Duodenal mucosa (tissue), 2 donors: Measurements from ENCODE around the gene GLS.
"Not testable (repeated sequence)": the region's sequence is repeated elsewhere in the genome, so short reads cannot be mapped to it uniquely, and the experiment has no call there.

Experiments
- H3K27ac ChIP-seq: one replicate; pipeline ENCODE4 v1.7.0; 2013; ENCODE audit warnings: low read depth, low read length
- H3K27me3 ChIP-seq, 2 donors: one replicate each; pipeline ENCODE4 v1.7.0; 2013; ENCODE audit warnings: low read length in 2 of 2, control low read depth in 1 of 2; ENCODE audit not compliant: insufficient read depth in 2 of 2, control insufficient read depth in 1 of 2
- H3K36me3 ChIP-seq, 2 donors: one replicate each; pipeline ENCODE4 v1.7.0; 2013; ENCODE audit warnings: low read length in 2 of 2, control low read depth in 1 of 2; ENCODE audit not compliant: insufficient read depth in 2 of 2, control insufficient read depth in 1 of 2
- H3K4me1 ChIP-seq, 2 donors: one replicate each; pipeline ENCODE4 v1.7.0; 2013; ENCODE audit warnings: low read length in 2 of 2, control low read depth in 1 of 2; ENCODE audit not compliant: insufficient read depth in 2 of 2, control insufficient read depth in 1 of 2
- H3K4me3 ChIP-seq, 2 donors: one replicate each; pipeline ENCODE4 v1.7.0; 2013; ENCODE audit warnings: low read length in 2 of 2, low read depth in 1 of 2
- H3K9ac ChIP-seq, 2 donors: one replicate each; pipeline ENCODE4 v1.7.0; 2013; ENCODE audit warnings: low read length in 2 of 2, low read depth in 1 of 2
- H3K9me3 ChIP-seq, 2 donors: one replicate each; pipeline ENCODE4 v1.7.0; 2013; ENCODE audit warnings: low read length in 2 of 2, control low read depth in 1 of 2; ENCODE audit not compliant: control insufficient read depth in 1 of 2

The GLS gene

DNA sequence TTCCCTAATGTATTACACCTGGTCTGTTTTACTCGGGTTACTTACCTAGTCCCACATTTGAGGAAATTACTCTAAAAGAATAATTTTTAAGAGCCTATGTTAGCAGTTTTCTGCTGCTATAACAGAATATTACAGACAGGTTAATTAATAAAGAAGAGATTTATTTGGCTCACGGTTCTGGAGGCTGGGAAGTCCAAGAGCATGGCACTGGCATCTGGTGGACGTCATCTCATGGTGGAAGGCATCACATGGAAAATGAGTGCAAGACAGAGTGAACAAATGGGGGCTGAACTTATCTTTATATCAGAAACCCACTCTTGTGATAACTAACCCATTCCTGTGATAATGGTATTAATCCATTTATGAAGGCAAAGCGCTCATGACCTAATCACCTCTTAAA lies 12.8 kb upstream of the GLS start:
- Histone ChIP-seq H3K4me1 (peaks cover 11 to 14% of the 10 kb centered on the region in 2 donors), H3K36me3 (no peaks in the 10 kb centered on the region), H3K4me3 (no peak overlapping the region), H3K9me3 (no peaks in the 10 kb centered on the region), H3K27me3 (no peaks in the 10 kb centered on the region), H3K9ac (no peak overlapping the region), H3K27ac (no peak overlapping the region)

- Histone ChIP-seq H3K4me1 (no peaks in the 10 kb centered on the region), H3K27ac (no peak overlapping the region), H3K27me3 (no peaks in the 10 kb centered on the region), H3K4me3 (no peak overlapping the region), H3K9me3 (no peaks in the 10 kb centered on the region), H3K36me3 (no peaks in the 10 kb centered on the region), H3K9ac (no peak overlapping the region)
Observed at GRCh38 chr2:190869721-190870120, 10.9 kb upstream of the GLS start.

GRCh38 chr2:190873451-190873850 lies 7.2 kb upstream of the GLS start:
- H3K9me3 ChIP-seq, H3K4me3 ChIP-seq, H3K27ac ChIP-seq, H3K9ac ChIP-seq, H3K36me3 ChIP-seq, H3K4me1 ChIP-seq, H3K27me3 ChIP-seq: not testable (repeated sequence)

- no peaks in the 10 kb centered on the region for H3K9me3 ChIP-seq
- H3K4me1 ChIP-seq = peaks cover 15 to 16% of the 10 kb centered on the region in 2 donors
- H3K27ac ChIP-seq = no peak overlapping the region
- H3K27me3 ChIP-seq = no peaks in the 10 kb centered on the region
- no peak overlapping the region for H3K9ac ChIP-seq
- no peak overlapping the region for H3K4me3 ChIP-seq
- no peaks in the 10 kb centered on the region for H3K36me3 ChIP-seq
Observed at GRCh38 chr2:190875891-190876290, 4.7 kb upstream of the GLS start.

- Histone ChIP-seq H3K9ac (no peak overlapping the region), H3K4me3 (no peak overlapping the region), H3K27ac (no peak overlapping the region), H3K36me3 (no peaks in the 10 kb centered on the region), H3K4me1 (peaks cover 15 to 16% of the 10 kb centered on the region in 2 donors), H3K27me3 (no peaks in the 10 kb centered on the region), H3K9me3 (no peaks in the 10 kb centered on the region)
Observed at GRCh38 chr2:190876631-190877030, 4.0 kb upstream of the GLS start.

DNA sequence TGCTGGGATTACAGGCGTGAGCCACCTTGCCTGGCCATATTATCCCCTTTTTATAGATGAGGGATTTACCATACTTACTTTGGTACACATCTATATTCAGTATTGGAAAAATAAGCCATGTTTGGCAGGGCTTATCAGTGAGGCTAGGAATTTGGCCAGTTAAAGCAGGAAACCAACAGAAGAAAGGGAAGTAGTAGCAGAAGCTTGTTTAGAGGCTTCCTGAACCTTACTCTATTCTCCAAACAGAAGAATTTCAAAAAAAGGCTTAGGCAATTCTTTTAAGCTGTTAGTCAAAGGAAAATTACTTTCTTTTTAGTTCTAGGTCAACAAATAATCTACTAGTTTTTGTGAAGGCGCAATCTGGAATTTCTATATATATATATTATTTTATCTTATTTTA lies 3.2 kb upstream of the GLS start:
- Histone ChIP-seq H3K27me3 (no peaks in the 10 kb centered on the region), H3K4me3 (no peak overlapping the region), H3K9ac (no peak overlapping the region), H3K27ac (no peak overlapping the region), H3K4me1 (peaks cover 15 to 16% of the 10 kb centered on the region in 2 donors), H3K36me3 (no peaks in the 10 kb centered on the region), H3K9me3 (no peaks in the 10 kb centered on the region)

DNA sequence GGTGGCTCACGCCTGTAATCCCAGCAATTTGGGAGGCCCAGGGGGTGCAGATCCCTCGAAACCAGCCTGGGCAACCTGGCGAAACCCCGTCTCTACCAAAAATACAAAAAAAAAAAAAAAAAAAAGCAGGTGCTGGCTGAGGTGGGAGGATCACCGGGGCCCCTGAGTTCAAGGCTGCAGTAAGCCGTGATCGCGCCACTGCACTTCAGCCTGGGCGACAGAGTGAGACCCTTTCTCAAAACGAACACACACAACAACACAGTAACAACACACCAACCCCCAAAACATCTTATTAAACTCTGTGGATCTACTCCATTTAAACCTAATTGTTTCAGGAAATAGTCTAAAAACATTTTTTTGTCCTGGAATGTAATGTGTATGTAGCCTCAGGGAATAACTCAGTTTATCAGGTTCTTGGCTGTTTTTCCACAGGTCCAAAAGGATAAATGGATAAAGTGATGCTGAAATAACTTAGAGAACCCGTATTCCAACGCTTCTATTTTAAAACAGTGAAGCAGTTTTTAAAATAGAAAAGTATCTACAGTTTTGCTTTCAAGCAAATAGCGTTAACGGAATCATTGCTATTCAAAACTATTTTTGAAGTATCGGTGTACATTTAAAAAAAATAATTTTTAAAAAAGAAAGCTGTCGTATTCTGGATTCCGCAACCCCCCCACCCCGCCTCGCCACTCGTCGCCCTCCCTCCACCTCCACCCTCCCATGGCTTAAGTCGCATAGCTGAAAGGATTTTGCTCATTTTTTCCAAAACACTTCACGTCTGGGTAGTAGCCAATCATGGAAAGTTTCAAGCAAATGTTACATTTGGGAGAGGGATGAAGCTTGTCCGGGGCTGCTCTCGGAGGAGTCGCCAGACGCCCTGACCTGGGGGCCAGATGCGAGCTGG lies 895 bp upstream of the GLS start:
- no peaks in the 10 kb centered on the region for H3K9me3 ChIP-seq
- H3K36me3 ChIP-seq = no peaks in the 10 kb centered on the region
- peak overlapping the region; percentile 95 for H3K27ac ChIP-seq
- H3K27me3 ChIP-seq = no peaks in the 10 kb centered on the region
- H3K4me3 ChIP-seq = peak overlapping the region; percentile 88 to 93
- peaks cover 17 to 34% of the 10 kb centered on the region in 2 donors for H3K4me1 ChIP-seq
- H3K9ac ChIP-seq = peak overlapping the region; percentile 81 to 99

GRCh38 chr2:190881084-190881597 lies 520 bp downstream of the GLS start:
- Histone ChIP-seq H3K27me3 (no peaks in the 10 kb centered on the region), H3K9ac (peak overlapping the region; percentile 83 to 99), H3K4me3 (peak overlapping the region; percentile 93 to 99), H3K36me3 (no peaks in the 10 kb centered on the region), H3K4me1 (peaks cover 19 to 37% of the 10 kb centered on the region in 2 donors), H3K27ac (peak overlapping the region; percentile 95), H3K9me3 (no peaks in the 10 kb centered on the region)

DNA sequence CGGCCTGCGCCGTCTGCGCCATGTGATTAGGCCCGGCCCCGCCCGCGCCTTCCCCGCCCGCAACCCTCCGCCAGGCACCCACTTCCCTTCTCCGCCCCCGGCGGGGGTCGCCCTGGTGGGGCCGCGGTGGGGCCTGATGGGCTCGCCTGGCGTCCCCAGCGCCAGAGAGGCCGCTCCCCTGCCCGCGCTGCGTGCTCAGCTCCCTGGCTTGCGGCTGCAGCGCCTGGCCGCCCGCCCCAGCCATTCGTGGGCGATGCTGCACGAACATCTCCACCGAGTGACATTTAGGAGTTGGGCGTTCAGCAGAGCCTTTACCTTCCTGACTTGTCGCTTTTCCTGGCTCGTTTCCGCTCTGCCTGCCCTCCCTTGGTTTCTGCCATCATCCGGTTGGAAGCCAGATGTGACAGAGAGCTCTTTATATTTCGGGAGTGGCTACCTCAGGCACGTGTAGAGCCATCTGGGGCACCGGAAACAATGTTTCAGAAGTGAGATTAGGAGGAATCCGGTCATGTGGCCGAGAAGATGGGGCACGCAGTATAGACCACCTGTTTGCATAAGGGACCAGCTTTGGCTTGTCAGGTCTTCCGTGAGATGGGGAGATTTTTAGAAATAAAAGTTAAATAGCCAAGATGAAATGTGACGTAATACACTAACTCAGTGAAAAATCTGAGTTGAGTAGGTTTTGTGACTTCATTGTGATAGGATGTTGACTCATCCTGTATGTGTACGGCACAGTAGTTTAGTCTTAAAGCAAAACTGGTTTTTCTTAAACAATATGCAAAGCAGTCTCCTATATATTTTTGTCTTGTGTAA lies 1.2 kb downstream of the GLS start:
- Histone ChIP-seq H3K36me3 (no peaks in the 10 kb centered on the region), H3K4me3 (peak overlapping the region; percentile 93 to 99), H3K9me3 (no peaks in the 10 kb centered on the region), H3K27ac (peak overlapping the region; percentile 95), H3K4me1 (peaks cover 19 to 42% of the 10 kb centered on the region in 2 donors), H3K27me3 (no peaks in the 10 kb centered on the region), H3K9ac (peak overlapping the region; percentile 83 to 99)

DNA sequence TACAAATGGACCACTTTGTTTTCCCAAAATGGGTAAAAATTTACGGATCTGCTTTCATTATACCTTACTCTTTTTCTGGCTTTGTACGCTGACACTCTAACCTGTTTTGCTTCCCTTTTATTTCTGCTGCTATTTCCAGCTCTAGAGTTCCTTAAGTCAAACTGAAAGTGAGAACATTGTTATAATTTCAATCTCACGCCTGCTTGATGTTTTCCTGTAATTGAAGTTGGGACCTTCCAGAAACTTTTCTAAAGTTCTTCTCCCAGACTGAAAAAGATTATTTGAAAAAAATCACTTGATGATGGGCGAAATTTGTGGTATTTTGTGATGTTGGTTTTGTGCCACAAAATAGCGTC lies 1.8 kb downstream of the GLS start:
- no peaks in the 10 kb centered on the region for H3K36me3 ChIP-seq
- peak overlapping the region; percentile 83 to 99 for H3K9ac ChIP-seq
- H3K27ac ChIP-seq = peak overlapping the region; percentile 45
- H3K4me1 ChIP-seq = peaks cover 24 to 46% of the 10 kb centered on the region in 2 donors
- H3K4me3 ChIP-seq = peak overlapping the region; percentile 93 to 99
- no peaks in the 10 kb centered on the region for H3K27me3 ChIP-seq
- no peaks in the 10 kb centered on the region for H3K9me3 ChIP-seq
